Measurements from ENCODE around the gene SOX14. TPM values are rescaled to one million over a fixed set of nuclear protein-coding genes. Genes with fewer than 3 reads are reported as not detected.

The SOX14 gene
- total and polyA plus RNA-seq, 2 experiments from 2014 or later = 0.39 TPM; not detected in 1

- H3K4me1 Mint-ChIP-seq = peaks cover 69% of the 10 kb centered on the region
- H3F3A ChIP-seq (replicated peaks; ENCODE audit: low read depth) = peaks cover 39% of the 10 kb centered on the region
Observed at GRCh38 chr3:137762674-137763593, 1.2 kb upstream of the SOX14 start.

GRCh38 chr3:137763594-137763938 lies 549 bp upstream of the SOX14 start:
- 0 out of 2 replicates have a peak overlapping the region, but pooled peaks have one; percentile 29 for H2AFZ ChIP-seq
- H3K4me2 ChIP-seq = peak overlapping the region; percentile 82
- ATAC-seq = peak; percentile 2; the same call in 2 of the 3 replicates
- peak; percentile 55 for TF ChIP-seq EZH2 (IDR thresholded peaks at IDR 0.05; ENCODE audit: low read depth, unreplicated experiment)
- TF ChIP-seq STAT1 (IDR thresholded peaks at IDR 0.05; ENCODE audit: unreplicated experiment) = no peak
- Mint-ChIP-seq H3K9me3 (peaks cover 3% of the 10 kb centered on the region; the same call in 1 of the 3 replicates), H3K4me1 (peaks cover 69% of the 10 kb centered on the region), H3K27ac (no peak overlapping the region), H3K36me3 (ENCODE audit: low read depth) (no peaks in the 10 kb centered on the region; the same call in 2 of the 3 replicates), H3K4me3 (peak overlapping the region; percentile 83), H3K27me3 (ENCODE audit: insufficient read depth, low read depth, poor library complexity) (peaks cover 100% of the 10 kb centered on the region)
- H3K4me1 ChIP-seq (ENCODE audit: insufficient read depth) = peaks cover 73% of the 10 kb centered on the region
- no peaks in the 10 kb centered on the region for H3K9me2 ChIP-seq (ENCODE audit: insufficient read depth)
- no peaks in the 10 kb centered on the region for H3K36me3 ChIP-seq (ENCODE audit: insufficient read depth)
- H3F3A ChIP-seq (replicated peaks; ENCODE audit: low read depth) = peaks cover 45% of the 10 kb centered on the region
- peaks cover 16% of the 10 kb centered on the region for H4K20me1 ChIP-seq (replicated peaks; ENCODE audit: insufficient read depth)
- peak; percentile 61 for DNase-seq (ENCODE audit: low spot score)
- peaks cover 99% of the 10 kb centered on the region for H3K27me3 ChIP-seq (ENCODE audit: insufficient read depth)
- H3K27ac ChIP-seq (ENCODE audit: low read depth) = no peak overlapping the region
- H3K4me3 ChIP-seq = peak overlapping the region; percentile 37
- no peaks in the 10 kb centered on the region for H3K79me2 ChIP-seq (replicated peaks; ENCODE audit: insufficient read depth)

More at GRCh38 chr3:137762674-137763593, 1.2 kb upstream of the SOX14 start:
- H3K4me2 ChIP-seq = peak overlapping the region; percentile 82
- H3K36me3 ChIP-seq (ENCODE audit: insufficient read depth) = no peaks in the 10 kb centered on the region
- no peak for ATAC-seq
- peak overlapping the region; percentile 37 for H3K4me3 ChIP-seq
- no peaks in the 10 kb centered on the region for H3K79me2 ChIP-seq (replicated peaks; ENCODE audit: insufficient read depth)
- Mint-ChIP-seq H3K4me3 (peak overlapping the region; percentile 83), H3K9me3 (peaks cover 3% of the 10 kb centered on the region; the same call in 1 of the 3 replicates), H3K27me3 (ENCODE audit: insufficient read depth, low read depth, poor library complexity) (peaks cover 99% of the 10 kb centered on the region), H3K36me3 (ENCODE audit: low read depth) (no peaks in the 10 kb centered on the region; the same call in 2 of the 3 replicates), H3K27ac (no peak overlapping the region)
- H3K27ac ChIP-seq (ENCODE audit: low read depth) = no peak overlapping the region
- no peaks in the 10 kb centered on the region for H3K9me2 ChIP-seq (ENCODE audit: insufficient read depth)
- H3K27me3 ChIP-seq (ENCODE audit: insufficient read depth) = peaks cover 99% of the 10 kb centered on the region
- peak; percentile 42 for DNase-seq (ENCODE audit: low spot score)
- peaks cover 16% of the 10 kb centered on the region for H4K20me1 ChIP-seq (replicated peaks; ENCODE audit: insufficient read depth)
- peak; percentile 70 for TF ChIP-seq EZH2phosphoT487 (IDR thresholded peaks at IDR 0.05; ENCODE audit: unreplicated experiment)
- no peak for TF ChIP-seq ZNF114 (CRISPR knock-in tag; IDR thresholded peaks at IDR 0.05)
- peak; percentile 80 for TF ChIP-seq EZH2 (IDR thresholded peaks at IDR 0.05; ENCODE audit: low read depth, unreplicated experiment)
- no peak for TF ChIP-seq CTCF (conservative IDR thresholded peaks at IDR 0.05; ENCODE audit: low read depth in 2 of 2)
- no peak for TF ChIP-seq POLR2AphosphoS5 (IDR thresholded peaks at IDR 0.05; ENCODE audit: low read depth)
- H3K4me1 ChIP-seq (ENCODE audit: insufficient read depth) = peaks cover 66% of the 10 kb centered on the region
- H2AFZ ChIP-seq = 0 out of 2 replicates have a peak overlapping the region, but pooled peaks have one; percentile 29

Measured in GM23338 (cell line).